ENCODE measurements around the gene KPNA1. TPM values are rescaled to one million over a fixed set of nuclear protein-coding genes. Genes with fewer than 3 reads are reported as not detected.

Gene KPNA1
- polyA plus RNA-seq, 2 of the 4 experiments (the other 2 are of a cell fraction), result 48.1 to 81.8 TPM

GRCh38 chr3:122377975-122378374, 136.8 kb downstream of the KPNA1 start:
- POLR2A ChIA-PET, result no interaction called here
- TF ChIP-seq RAD21 (conservative IDR thresholded peaks at IDR 0.05 in 1 of 2, IDR thresholded peaks at IDR 0.05 in 1 of 2), result no peak
- TF ChIP-seq ZSCAN20 (CRISPR knock-in tag; IDR thresholded peaks at IDR 0.05), result no peak
- TF ChIP-seq MAZ (IDR thresholded peaks at IDR 0.05; ENCODE audit: borderline replicate concordance, low read depth, low read length), result no peak
- no peak for TF ChIP-seq CEBPB (IDR thresholded peaks at IDR 0.05)
- no peak for TF ChIP-seq RNF2 (IDR thresholded peaks at IDR 0.05; ENCODE audit: borderline replicate concordance, low read depth)
- no peak for TF ChIP-seq MAX (IDR thresholded peaks at IDR 0.05)
- TF ChIP-seq HOXB13 (CRISPR knock-in tag; IDR thresholded peaks at IDR 0.05; ENCODE audit: low read depth), result no peak
- no peak for TF ChIP-seq KDM1A (IDR thresholded peaks at IDR 0.05; ENCODE audit: low read depth)
- no peak for TF ChIP-seq ESRRA (IDR thresholded peaks at IDR 0.05; ENCODE audit: borderline replicate concordance, low read length)
- TF ChIP-seq ATOH8 (CRISPR knock-in tag; IDR thresholded peaks at IDR 0.05; ENCODE audit: low read depth), result no peak
- TF ChIP-seq HOXA7 (CRISPR knock-in tag; IDR thresholded peaks at IDR 0.05), result no peak
- no peak for TF ChIP-seq CHD2 (IDR thresholded peaks at IDR 0.05; ENCODE audit: low read length, partially characterized antibody)
- CTCF ChIA-PET, result no interaction called here
- no peak for FAIRE-seq
- ATAC-seq, result no peak
- Histone ChIP-seq H3K4me2 (no peak overlapping the region), H3K4me3 (no peak overlapping the region), H3K4me1 (peaks cover 9% of the 10 kb centered on the region; the same call in 2 of the 3 replicates), H3K27ac (no peak overlapping the region), H3K9me3 (no peaks in the 10 kb centered on the region)
- 75% methylated on average over 4 of the region's 4 CpGs for WGBS (ENCODE audit: missing lambda C conversion rate)
- no peak for DNase-seq (ENCODE audit: low read depth in 1 of 2, low spot score in 1 of 2)

- WGBS (ENCODE audit: missing lambda C conversion rate), result 90% methylated on average over 1 of the region's 1 CpG
- Histone ChIP-seq H3K4me2 (no peak overlapping the region), H3K4me3 (no peak overlapping the region), H3K9me3 (no peaks in the 10 kb centered on the region), H3K27ac (no peak overlapping the region), H3K4me1 (no peaks in the 10 kb centered on the region)
- POLR2A ChIA-PET, result no interaction called here
- no peak for DNase-seq (ENCODE audit: low read depth in 1 of 2, low spot score in 1 of 2)
- no peak for FAIRE-seq
- CTCF ChIA-PET, result no interaction called here
- ATAC-seq, result no peak
- no peak for TF ChIP-seq PHF8 (IDR thresholded peaks at IDR 0.05; ENCODE audit: borderline replicate concordance, low read depth)
- TF ChIP-seq ZFP36 (IDR thresholded peaks at IDR 0.05; ENCODE audit: borderline replicate concordance, partially characterized antibody), result no peak
- no peak for TF ChIP-seq CBX2 (IDR thresholded peaks at IDR 0.05; ENCODE audit: borderline replicate concordance, low read depth)
These were observed 140.7 kb downstream of the KPNA1 start for GRCh38 chr3:122374034-122374433.

Small RNAs within 50 kb of the gene (small RNA-seq; reads per million reads assigned to genes)
- gene AC083798.1, result 0 reads per million in 6 experiments
- gene AC096861.1, result 0 reads per million in 6 experiments

Other genes with a start within 250 kb of the KPNA1 start
- gene CSTA, start 189.7 kb downstream of the KPNA1 start, polyA plus RNA-seq (2011; rRNA removed), result 7.8 and 7.9 TPM in 2 replicates
- gene CSTA, start 189.7 kb downstream of the KPNA1 start, polyA plus RNA-seq (2017; fragmentation: RNase III; extraction: RNeasy Plus Mini Kit Qiagen cat#74134 plus additional on column Dnase treatment), result 0.41 to 1.1 TPM (median 0.91 TPM) in 3 replicates
- gene MIX23, start 131.7 kb downstream of the KPNA1 start, polyA plus RNA-seq (2011; rRNA removed), result 31.3 and 51.6 TPM in 2 replicates
- gene MIX23, start 131.7 kb downstream of the KPNA1 start, polyA plus RNA-seq (2017; fragmentation: RNase III; extraction: RNeasy Plus Mini Kit Qiagen cat#74134 plus additional on column Dnase treatment), result 48.1 to 62.5 TPM (median 54.1 TPM) in 3 replicates
- 61.1 and 64.8 TPM in 2 replicates for gene FAM162A, start 130.8 kb downstream of the KPNA1 start, polyA plus RNA-seq (2011; rRNA removed)
- gene FAM162A, start 130.8 kb downstream of the KPNA1 start, polyA plus RNA-seq (2017; fragmentation: RNase III; extraction: RNeasy Plus Mini Kit Qiagen cat#74134 plus additional on column Dnase treatment), result 40.7 to 43.5 TPM (median 41.8 TPM) in 3 replicates
- gene WDR5B, start 98.9 kb downstream of the KPNA1 start, polyA plus RNA-seq (2011; rRNA removed), result 9.0 and 10.2 TPM in 2 replicates
- gene WDR5B, start 98.9 kb downstream of the KPNA1 start, polyA plus RNA-seq (2017; fragmentation: RNase III; extraction: RNeasy Plus Mini Kit Qiagen cat#74134 plus additional on column Dnase treatment), result 5.1 to 5.9 TPM (median 5.9 TPM) in 3 replicates
- gene PARP9, start 49.4 kb upstream of the KPNA1 start, polyA plus RNA-seq (2011; rRNA removed), result 11.7 and 12.6 TPM in 2 replicates
- 4.5 to 7.0 TPM (median 5.1 TPM) in 3 replicates for gene PARP9, start 49.4 kb upstream of the KPNA1 start, polyA plus RNA-seq (2017; fragmentation: RNase III; extraction: RNeasy Plus Mini Kit Qiagen cat#74134 plus additional on column Dnase treatment)
- 4.2 and 6.9 TPM in 2 replicates for gene DTX3L, start 49.4 kb upstream of the KPNA1 start, polyA plus RNA-seq (2011; rRNA removed)
- 5.3 to 6.8 TPM (median 5.7 TPM) in 3 replicates for gene DTX3L, start 49.4 kb upstream of the KPNA1 start, polyA plus RNA-seq (2017; fragmentation: RNase III; extraction: RNeasy Plus Mini Kit Qiagen cat#74134 plus additional on column Dnase treatment)
- gene PARP15, start 62.7 kb upstream of the KPNA1 start, polyA plus RNA-seq (2011; rRNA removed), result 0.05 TPM in 1 of 2 replicates, not detected in the other
- not detected in 3 replicates for gene PARP15, start 62.7 kb upstream of the KPNA1 start, polyA plus RNA-seq (2017; fragmentation: RNase III; extraction: RNeasy Plus Mini Kit Qiagen cat#74134 plus additional on column Dnase treatment)
- 23.0 and 23.6 TPM in 2 replicates for gene PARP14, start 165.9 kb upstream of the KPNA1 start, polyA plus RNA-seq (2011; rRNA removed)
- gene PARP14, start 165.9 kb upstream of the KPNA1 start, polyA plus RNA-seq (2017; fragmentation: RNase III; extraction: RNeasy Plus Mini Kit Qiagen cat#74134 plus additional on column Dnase treatment), result 7.5 to 8.7 TPM (median 8.7 TPM) in 3 replicates